Measurements from ENCODE around the gene GABRP.

GABRP gene

DNA sequence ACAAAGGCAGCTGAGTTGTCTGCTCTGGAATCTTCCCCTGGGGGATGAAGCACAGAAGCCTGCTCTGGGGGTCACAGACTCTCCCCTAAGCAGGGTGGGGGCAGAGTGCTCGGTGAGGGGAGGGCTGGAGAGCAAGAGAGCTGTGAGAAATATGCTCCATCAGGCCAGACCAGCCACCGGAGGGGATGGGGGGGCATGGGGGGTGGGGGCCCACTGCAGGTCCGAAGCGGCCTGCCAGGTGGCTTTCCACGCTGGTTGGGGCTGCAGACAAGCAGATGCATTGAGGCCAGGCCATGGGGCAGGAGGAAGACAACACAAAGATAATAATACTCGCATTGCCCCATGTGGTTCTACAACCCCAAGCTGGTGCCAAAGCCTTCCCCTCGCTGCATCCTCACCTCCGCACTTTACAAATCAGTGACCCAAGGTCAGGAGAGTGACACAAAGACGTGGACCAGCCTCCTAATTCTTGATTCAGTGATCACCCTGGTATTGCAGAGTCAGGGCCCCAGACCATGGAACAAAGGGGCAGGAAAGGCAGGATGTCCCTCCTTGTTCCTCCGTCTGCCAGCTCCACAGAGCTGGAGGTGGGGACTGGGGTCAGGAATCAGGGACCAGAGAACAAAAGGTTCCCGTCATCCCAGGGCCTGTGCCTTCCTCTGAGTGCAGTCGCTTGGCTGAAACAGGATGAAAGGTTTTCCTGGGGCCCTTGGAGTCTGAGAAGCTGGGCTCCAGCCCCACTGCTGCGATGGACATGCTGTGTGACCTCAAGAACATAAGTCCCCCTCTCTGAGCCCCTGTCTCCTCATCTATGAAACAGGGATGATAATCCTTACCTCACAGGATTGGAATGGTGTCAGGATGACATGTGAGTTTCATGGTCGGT, 37.2 kb upstream of the GABRP start:
- TF ChIP-seq TAF1 (IDR thresholded peaks at IDR 0.05; ENCODE audit: low read depth) (no peak), TEAD4 (IDR thresholded peaks at IDR 0.05) (no peak), ZBTB7A (IDR thresholded peaks at IDR 0.05; ENCODE audit: low read depth) (no peak), RAD21 (IDR thresholded peaks at IDR 0.05; ENCODE audit: low read depth) (no peak), FOXM1 (IDR thresholded peaks at IDR 0.05; ENCODE audit: borderline replicate concordance, low read depth) (no peak), EGR1 (IDR thresholded peaks at IDR 0.05) (no peak), CEBPB (IDR thresholded peaks at IDR 0.05) (no peak), NFIC (IDR thresholded peaks at IDR 0.05) (no peak), CREB1 (IDR thresholded peaks at IDR 0.05; ENCODE audit: low read depth) (no peak), EP300 (IDR thresholded peaks at IDR 0.05; ENCODE audit: borderline replicate concordance) (no peak), YY1 (IDR thresholded peaks at IDR 0.05; ENCODE audit: low read depth) (no peak), TCF12 (IDR thresholded peaks at IDR 0.05; ENCODE audit: low read depth) (no peak)
- TF ChIP-seq, protein P1, sequence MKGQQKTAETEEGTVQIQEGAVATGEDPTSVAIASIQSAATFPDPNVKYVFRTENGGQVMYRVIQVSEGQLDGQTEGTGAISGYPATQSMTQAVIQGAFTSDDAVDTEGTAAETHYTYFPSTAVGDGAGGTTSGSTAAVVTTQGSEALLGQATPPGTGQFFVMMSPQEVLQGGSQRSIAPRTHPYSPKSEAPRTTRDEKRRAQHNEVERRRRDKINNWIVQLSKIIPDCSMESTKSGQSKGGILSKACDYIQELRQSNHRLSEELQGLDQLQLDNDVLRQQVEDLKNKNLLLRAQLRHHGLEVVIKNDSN (IDR thresholded peaks at IDR 0.05): no peak
- TF ChIP-seq, protein P2, sequence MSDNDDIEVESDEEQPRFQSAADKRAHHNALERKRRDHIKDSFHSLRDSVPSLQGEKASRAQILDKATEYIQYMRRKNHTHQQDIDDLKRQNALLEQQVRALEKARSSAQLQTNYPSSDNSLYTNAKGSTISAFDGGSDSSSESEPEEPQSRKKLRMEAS (IDR thresholded peaks at IDR 0.05): no peak
- TF ChIP-seq, protein P3, sequence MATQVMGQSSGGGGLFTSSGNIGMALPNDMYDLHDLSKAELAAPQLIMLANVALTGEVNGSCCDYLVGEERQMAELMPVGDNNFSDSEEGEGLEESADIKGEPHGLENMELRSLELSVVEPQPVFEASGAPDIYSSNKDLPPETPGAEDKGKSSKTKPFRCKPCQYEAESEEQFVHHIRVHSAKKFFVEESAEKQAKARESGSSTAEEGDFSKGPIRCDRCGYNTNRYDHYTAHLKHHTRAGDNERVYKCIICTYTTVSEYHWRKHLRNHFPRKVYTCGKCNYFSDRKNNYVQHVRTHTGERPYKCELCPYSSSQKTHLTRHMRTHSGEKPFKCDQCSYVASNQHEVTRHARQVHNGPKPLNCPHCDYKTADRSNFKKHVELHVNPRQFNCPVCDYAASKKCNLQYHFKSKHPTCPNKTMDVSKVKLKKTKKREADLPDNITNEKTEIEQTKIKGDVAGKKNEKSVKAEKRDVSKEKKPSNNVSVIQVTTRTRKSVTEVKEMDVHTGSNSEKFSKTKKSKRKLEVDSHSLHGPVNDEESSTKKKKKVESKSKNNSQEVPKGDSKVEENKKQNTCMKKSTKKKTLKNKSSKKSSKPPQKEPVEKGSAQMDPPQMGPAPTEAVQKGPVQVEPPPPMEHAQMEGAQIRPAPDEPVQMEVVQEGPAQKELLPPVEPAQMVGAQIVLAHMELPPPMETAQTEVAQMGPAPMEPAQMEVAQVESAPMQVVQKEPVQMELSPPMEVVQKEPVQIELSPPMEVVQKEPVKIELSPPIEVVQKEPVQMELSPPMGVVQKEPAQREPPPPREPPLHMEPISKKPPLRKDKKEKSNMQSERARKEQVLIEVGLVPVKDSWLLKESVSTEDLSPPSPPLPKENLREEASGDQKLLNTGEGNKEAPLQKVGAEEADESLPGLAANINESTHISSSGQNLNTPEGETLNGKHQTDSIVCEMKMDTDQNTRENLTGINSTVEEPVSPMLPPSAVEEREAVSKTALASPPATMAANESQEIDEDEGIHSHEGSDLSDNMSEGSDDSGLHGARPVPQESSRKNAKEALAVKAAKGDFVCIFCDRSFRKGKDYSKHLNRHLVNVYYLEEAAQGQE (IDR thresholded peaks at IDR 0.05; ENCODE audit: low read depth): no peak

DNA sequence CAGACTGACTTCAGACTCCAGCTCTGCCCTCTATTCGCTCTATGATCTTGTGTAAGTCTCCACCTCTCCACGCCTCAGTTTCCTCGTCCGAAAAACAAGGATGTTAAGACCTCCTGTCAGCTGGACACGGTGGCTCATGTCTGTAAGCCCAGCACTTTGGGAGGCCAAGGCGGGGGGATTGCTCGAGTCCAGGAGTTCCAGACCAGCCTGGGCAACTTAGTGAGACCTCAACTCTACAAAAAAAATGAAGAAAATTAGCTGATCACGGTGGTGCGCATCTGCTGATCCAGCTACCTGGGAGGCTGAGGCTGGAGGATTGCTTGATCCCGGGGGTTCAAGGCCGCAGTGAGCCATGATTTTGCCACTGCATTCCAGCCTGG, 36.6 kb upstream of the GABRP start:
- TF ChIP-seq CEBPB (IDR thresholded peaks at IDR 0.05) (no peak), TEAD4 (IDR thresholded peaks at IDR 0.05) (no peak), NFIC (IDR thresholded peaks at IDR 0.05) (no peak), RAD21 (IDR thresholded peaks at IDR 0.05; ENCODE audit: low read depth) (no peak), TCF12 (IDR thresholded peaks at IDR 0.05; ENCODE audit: low read depth) (no peak), EGR1 (IDR thresholded peaks at IDR 0.05) (no peak), YY1 (IDR thresholded peaks at IDR 0.05; ENCODE audit: low read depth) (no peak), EP300 (IDR thresholded peaks at IDR 0.05; ENCODE audit: borderline replicate concordance) (no peak), CREB1 (IDR thresholded peaks at IDR 0.05; ENCODE audit: low read depth) (no peak), ZBTB7A (IDR thresholded peaks at IDR 0.05; ENCODE audit: low read depth) (no peak), FOXM1 (IDR thresholded peaks at IDR 0.05; ENCODE audit: borderline replicate concordance, low read depth) (no peak), TAF1 (IDR thresholded peaks at IDR 0.05; ENCODE audit: low read depth) (no peak)
- TF ChIP-seq, protein P3 (IDR thresholded peaks at IDR 0.05; ENCODE audit: low read depth): no peak
- TF ChIP-seq, protein P1 (IDR thresholded peaks at IDR 0.05): no peak
- TF ChIP-seq, protein P2 (IDR thresholded peaks at IDR 0.05): no peak

DNA sequence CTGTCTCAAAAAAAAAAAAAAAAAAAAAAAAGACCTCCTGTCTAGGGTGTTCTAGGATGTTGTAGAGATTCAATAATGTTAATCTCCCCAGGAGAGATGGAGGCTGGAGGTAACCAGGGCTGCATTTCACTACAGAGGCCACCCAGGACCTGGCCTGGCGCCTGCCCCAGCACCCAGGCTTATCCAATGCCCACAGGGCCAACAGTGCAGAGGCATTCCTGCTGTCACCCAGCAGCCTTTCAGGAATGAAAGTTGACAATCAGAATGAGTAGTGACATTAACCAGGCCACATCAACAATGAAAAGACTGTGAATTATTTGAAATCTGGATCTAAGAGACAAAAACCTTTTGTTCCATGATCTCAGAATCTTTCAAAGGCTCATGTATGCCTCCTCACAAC, 36.2 kb upstream of the GABRP start:
- TF ChIP-seq, protein P2 (IDR thresholded peaks at IDR 0.05): no peak
- TF ChIP-seq YY1 (IDR thresholded peaks at IDR 0.05; ENCODE audit: low read depth): no peak
- no peak for TF ChIP-seq TEAD4 (IDR thresholded peaks at IDR 0.05)
- TF ChIP-seq EP300 (IDR thresholded peaks at IDR 0.05; ENCODE audit: borderline replicate concordance): no peak
- TF ChIP-seq, protein P1 (IDR thresholded peaks at IDR 0.05): no peak
- TF ChIP-seq RAD21 (IDR thresholded peaks at IDR 0.05; ENCODE audit: low read depth): no peak
- no peak for TF ChIP-seq ZBTB7A (IDR thresholded peaks at IDR 0.05; ENCODE audit: low read depth)
- no peak for TF ChIP-seq TAF1 (IDR thresholded peaks at IDR 0.05; ENCODE audit: low read depth)
- TF ChIP-seq, protein P3 (IDR thresholded peaks at IDR 0.05; ENCODE audit: low read depth): no peak
- TF ChIP-seq CREB1 (IDR thresholded peaks at IDR 0.05; ENCODE audit: low read depth): no peak
- no peak for TF ChIP-seq EGR1 (IDR thresholded peaks at IDR 0.05)
- no peak for TF ChIP-seq FOXM1 (IDR thresholded peaks at IDR 0.05; ENCODE audit: borderline replicate concordance, low read depth)
- no peak for TF ChIP-seq TCF12 (IDR thresholded peaks at IDR 0.05; ENCODE audit: low read depth)
- no peak for TF ChIP-seq NFIC (IDR thresholded peaks at IDR 0.05)
- TF ChIP-seq CEBPB (IDR thresholded peaks at IDR 0.05): no peak

All from Ishikawa (cell line).